A549 (cell line): ENCODE data around the gene F10. TPM values are rescaled to one million over a fixed set of nuclear protein-coding genes. Genes with fewer than 3 reads are reported as not detected.

ENCODE experiments used
- ATAC-seq, 2 experiments: fragments of 200-7000 bp in 1 of 2; fragments of >200 bp in 1 of 2; cut with Nextera tagmentation in 1 of 2; cut with Tn5 transposase in 1 of 2; 3 replicates each; pipeline versions ENCODE4 v1.8.0 to v1.9.1; 2018 to 2020; ENCODE audit warnings: mild to moderate bottlenecking in 1 of 2, moderate library complexity in 1 of 2
- CTCF ChIA-PET: fragments of 300-600 bp; sonication (Branson Sonifier 250); formaldehyde crosslinking; extraction: SDS; loops from one replicate; lab custom pipeline; 2021; ENCODE audit warnings: antibody characterized with exemption, inconsistent platforms; lab: Yijun Ruan, JAX
- POLR2A ChIA-PET: fragments of 350-600 bp; formaldehyde crosslinking; extraction: SDS; loops from one replicate; lab custom pipeline; 2021; ENCODE audit warnings: antibody characterized with exemption, inconsistent platforms; lab: Yijun Ruan, JAX
- DNase-seq, 2 experiments: peaks; one replicate each; pipeline versions ENCODE4 v3.0.0 to v3.0.0-alpha.2; 2011 to 2016; ENCODE audit warnings: low read depth in 1 of 2, low spot score in 1 of 2
- FAIRE-seq: peaks from 2 replicates; lab custom pipeline; 2011; peaks lifted over from hg19 to GRCh38; lab: Jason Lieb, UNC
- H3K27ac ChIP-seq, 2 experiments: fragments of >200 bp; sonication (Bioruptor Twin); formaldehyde crosslinking; 3 replicates each; pipeline ENCODE4 v1.5.1; 2016 to 2017
- H3K4me1 ChIP-seq: fragments of >200 bp; sonication (Bioruptor Twin); formaldehyde crosslinking; 3 replicates; pipeline ENCODE4 v1.6.1; 2016
- H3K4me2 ChIP-seq: fragments of >200 bp; sonication (Bioruptor Twin); formaldehyde crosslinking; 3 replicates; pipeline ENCODE4 v1.6.1; 2016
- H3K4me3 ChIP-seq: fragments of >200 bp; sonication (Bioruptor Twin); formaldehyde crosslinking; 3 replicates; pipeline ENCODE4 v1.5.1; 2016
- H3K9me3 ChIP-seq: fragments of >200 bp; sonication (Bioruptor Twin); formaldehyde crosslinking; 3 replicates; pipeline ENCODE4 v1.6.1; 2016
- ATOH8 ChIP-seq: fragments of 250-450 bp; sonication (Bioruptor Pico); IDR thresholded peaks from 2 replicates; pipeline ENCODE4 v1.5.0; 2020; ENCODE audit warnings: low read depth, mild to moderate bottlenecking, moderate library complexity
- BHLHE40 ChIP-seq: IDR thresholded peaks from 2 replicates; pipeline ENCODE4 v1.6.1; 2012; ENCODE audit warnings: low read depth, low read length, inconsistent platforms
- GATA3 ChIP-seq: IDR thresholded peaks from 2 replicates; pipeline ENCODE4 v1.6.1; 2012; ENCODE audit warnings: borderline replicate concordance
- HES2 ChIP-seq: fragments of >200 bp; sonication (Bioruptor Twin); formaldehyde crosslinking; IDR thresholded peaks from 2 replicates; pipeline ENCODE4 v1.6.1; 2016
- HEYL ChIP-seq: fragments of 250-450 bp; sonication (Bioruptor Pico); IDR thresholded peaks from 2 replicates; pipeline ENCODE4 v1.8.0; 2021; ENCODE audit warnings: mild to moderate bottlenecking, moderate library complexity
- HMGXB4 ChIP-seq: fragments of 250-450 bp; sonication (Bioruptor Pico); IDR thresholded peaks from 2 replicates; pipeline ENCODE4 v1.5.0; 2021; ENCODE audit warnings: mild to moderate bottlenecking, moderate library complexity, borderline replicate concordance
- HOXA7 ChIP-seq: fragments of 250-450 bp; sonication (Bioruptor Pico); IDR thresholded peaks from 2 replicates; pipeline ENCODE4 v1.5.0; 2020; ENCODE audit warnings: mild to moderate bottlenecking, moderate library complexity
- HOXB13 ChIP-seq: fragments of 250-450 bp; sonication (Bioruptor Pico); IDR thresholded peaks from 2 replicates; pipeline ENCODE4 v1.5.0; 2020; ENCODE audit warnings: low read depth, mild to moderate bottlenecking, moderate library complexity
- JUNB ChIP-seq: fragments of >200 bp; sonication (Bioruptor Twin); formaldehyde crosslinking; IDR thresholded peaks from 2 replicates; pipeline ENCODE4 v1.6.1; 2016
- MAZ ChIP-seq: fragments of 150-350 bp; IDR thresholded peaks from 2 replicates; pipeline ENCODE4 v1.6.1; 2014; ENCODE audit warnings: antibody characterized with exemption, low read depth, low read length, borderline replicate concordance
- PBX3 ChIP-seq: IDR thresholded peaks from 2 replicates; pipeline ENCODE4 v1.6.1; 2012
- PHF8 ChIP-seq: fragments of 200-600 bp; sonication (generic); IDR thresholded peaks from 2 replicates; pipeline ENCODE4 v1.6.1; 2016; ENCODE audit warnings: low read depth, mild to moderate bottlenecking, antibody characterized with exemption, moderate library complexity, borderline replicate concordance
- POLR2AphosphoS2 ChIP-seq: conservative IDR thresholded peaks from 2 replicates; pipeline ENCODE4 v1.6.1; 2012; ENCODE audit warnings: low read length, improper control_type of control experiment, inconsistent platforms
- RARB ChIP-seq: fragments of 250-450 bp; sonication (Bioruptor Pico); IDR thresholded peaks from 2 replicates; pipeline ENCODE4 v1.8.0; 2021; ENCODE audit warnings: mild to moderate bottlenecking, moderate library complexity
- RCOR1 ChIP-seq: fragments of 150-350 bp; IDR thresholded peaks from 2 replicates; pipeline ENCODE4 v1.6.1; 2014; ENCODE audit warnings: antibody characterized with exemption, low read length, low read depth
- REST ChIP-seq: fragments of 200-600 bp; sonication (generic); IDR thresholded peaks from 2 replicates; pipeline ENCODE4 v1.6.1; 2016; ENCODE audit warnings: antibody characterized with exemption, mild to moderate bottlenecking, moderate library complexity
- RNF2 ChIP-seq: fragments of 200-600 bp; sonication (generic); IDR thresholded peaks from 2 replicates; pipeline ENCODE4 v1.6.1; 2016; ENCODE audit warnings: low read depth, mild to moderate bottlenecking, antibody characterized with exemption, moderate library complexity, borderline replicate concordance
- TP53 ChIP-seq: fragments of 250-450 bp; sonication (Bioruptor Pico); IDR thresholded peaks from 2 replicates; pipeline ENCODE4 v1.5.0; 2021; ENCODE audit warnings: mild to moderate bottlenecking, moderate library complexity
- ZFP36 ChIP-seq: fragments of 450-650 bp; IDR thresholded peaks from 2 replicates; pipeline ENCODE4 v1.6.1; 2014; ENCODE audit warnings: borderline replicate concordance; ENCODE audit not compliant: partially characterized antibody
- ZSCAN20 ChIP-seq: fragments of 250-450 bp; sonication (Bioruptor Pico); IDR thresholded peaks from 2 replicates; pipeline ENCODE4 v1.8.0; 2022; ENCODE audit warnings: mild to moderate bottlenecking, moderate library complexity
- WGBS: methylation state at CpG from one replicate; pipeline ENCODE4 v1.1.6; 2017; ENCODE audit errors: missing lambda C conversion rate; 5-methylcytosine and 5-hydroxymethylcytosine counted together
- polyA plus RNA-seq, 4 experiments: library from polyadenylated mRNA; depleted of rRNA in 3 of 4; stranded (reverse); fragments of >200 nt; fragmentation: RNase III in 1 of 4; extraction: RNeasy Plus Mini Kit Qiagen cat#74134 plus additional on column Dnase treatment in 1 of 4; gene quantifications; 2 replicates in 3 of 4; 3 replicates in 1 of 4; pipeline ENCODE4 v1.2.3, GENCODE V29; 2011 to 2017

F10 gene
- polyA plus RNA-seq, 2 of the 4 experiments (the other 2 are of a cell fraction): 0.32 TPM; not detected in 1

GRCh38 chr13:113176280-113176679 lies 53.7 kb downstream of the F10 start (continued):
- TF ChIP-seq ATOH8 (CRISPR knock-in tag): no peak
- TF ChIP-seq ZFP36: no peak
- no peak for TF ChIP-seq HOXB13 (CRISPR knock-in tag)

- 96% methylated on average over 14 of the region's 14 CpGs for WGBS
These were observed 54.2 kb downstream of the F10 start for GRCh38 chr13:113176822-113177221.

GRCh38 chr13:113178070-113178895 lies 55.7 kb downstream of the F10 start:
- FAIRE-seq (no peak), ATAC-seq (peak in 1 of 2 experiments; percentile 42; a peak in 3 of 6 replicates), DNase-seq (no peak)
- Histone ChIP-seq H3K27ac (peak overlapping the region in 1 of 2 experiments; percentile 25; a peak in 1 of 6 replicates), H3K4me3 (no peak overlapping the region), H3K4me1 (0 out of 3 replicates have a peak, but pooled peaks cover 5% of the 10 kb centered on the region), H3K4me2 (peak overlapping the region; percentile 15; the same call in 1 of the 3 replicates), H3K9me3 (no peaks in the 10 kb centered on the region)
- ChIA-PET POLR2A (no interaction called here), CTCF (interaction anchor here (1.5 kb wide), 1 partner anchor 9 kb away, joined by 4 read pairs; no protein-coding TSS in a partner anchor)
- 63% methylated on average over 25 of the region's 25 CpGs for WGBS
- TF ChIP-seq ZSCAN20 (CRISPR knock-in tag): no peak
- no peak for TF ChIP-seq RNF2
- no peak for TF ChIP-seq HEYL (CRISPR knock-in tag)
- no peak for TF ChIP-seq PHF8
- TF ChIP-seq RCOR1: no peak
- no peak for TF ChIP-seq HES2
- no peak for TF ChIP-seq RARB
- no peak for TF ChIP-seq HMGXB4 (CRISPR knock-in tag)
- no peak for TF ChIP-seq GATA3
- TF ChIP-seq PBX3: no peak
- no peak for TF ChIP-seq JUNB

More at GRCh38 chr13:113176822-113177221, 54.2 kb downstream of the F10 start:
- no peak for TF ChIP-seq RNF2
- TF ChIP-seq HOXA7 (CRISPR knock-in tag): no peak
- TF ChIP-seq TP53 (CRISPR knock-in tag): no peak
- no peak for TF ChIP-seq HEYL (CRISPR knock-in tag)
- no peak for TF ChIP-seq POLR2AphosphoS2
- no peak for TF ChIP-seq RARB
- TF ChIP-seq HES2: no peak
- no peak for TF ChIP-seq BHLHE40
- no peak for TF ChIP-seq ZSCAN20 (CRISPR knock-in tag)
- TF ChIP-seq REST: no peak
- no peak for TF ChIP-seq MAZ
- Histone ChIP-seq H3K4me1 (0 out of 3 replicates have a peak, but pooled peaks cover 5% of the 10 kb centered on the region), H3K4me3 (no peak overlapping the region), H3K9me3 (no peaks in the 10 kb centered on the region), H3K27ac (no peak overlapping the region), H3K4me2 (no peak overlapping the region)
- DNase-seq: no peak
- ATAC-seq: no peak
- no peak for FAIRE-seq
- CTCF ChIA-PET: no interaction called here
- POLR2A ChIA-PET: no interaction called here
